OCI-LY1 (cell line): ENCODE measurements around the gene LMTK2.

Experiments used
- H2AFZ ChIP-seq: fragments of 200-600 bp; sonication (generic), shearing (Covaris generic); 2 replicates; pipeline ENCODE4 v1.6.0; 2014; ENCODE audit warnings: antibody characterized with exemption, mild to moderate bottlenecking, low read length
- H3F3A ChIP-seq: fragments of 200-600 bp; sonication (generic), shearing (Covaris generic); 2 replicates; pipeline ENCODE4 v1.6.0; 2014; ENCODE audit warnings: mild to moderate bottlenecking, antibody characterized with exemption, low read length, moderate library complexity; ENCODE audit not compliant: insufficient read depth
- H3K27ac ChIP-seq: fragments of 200-600 bp; sonication (generic); 2 replicates; pipeline ENCODE4 v1.5.1; 2014; ENCODE audit warnings: low read length, mixed run types, mild to moderate bottlenecking, low read depth; ENCODE audit not compliant: poor library complexity, severe bottlenecking
- H3K27me3 ChIP-seq: fragments of 200-600 bp; sonication (generic); 2 replicates; pipeline ENCODE4 v1.6.0; 2014; ENCODE audit warnings: antibody characterized with exemption, mild to moderate bottlenecking, low read length, moderate library complexity; ENCODE audit not compliant: insufficient read depth
- H3K36me3 ChIP-seq: fragments of 200-600 bp; sonication (generic); 2 replicates; pipeline ENCODE4 v1.6.1; 2014; ENCODE audit warnings: mild to moderate bottlenecking, antibody characterized with exemption, low read length, moderate library complexity, mixed read lengths; ENCODE audit not compliant: insufficient read depth
- H3K4me1 ChIP-seq: fragments of 200-600 bp; sonication (generic); 2 replicates; pipeline ENCODE4 v1.5.1; 2014; ENCODE audit warnings: mild to moderate bottlenecking, low read length, moderate library complexity; ENCODE audit not compliant: insufficient read depth, severe bottlenecking
- H3K4me2 ChIP-seq: fragments of 200-600 bp; sonication (generic), shearing (Covaris generic); 2 replicates; pipeline ENCODE4 v1.6.1; 2014; ENCODE audit warnings: low read length
- H3K4me3 ChIP-seq: fragments of 200-600 bp; sonication (generic); 2 replicates; pipeline ENCODE4 v1.5.1; 2014; ENCODE audit warnings: low read length, low read depth, mild to moderate bottlenecking, mixed read lengths; ENCODE audit not compliant: poor library complexity, severe bottlenecking
- H3K79me2 ChIP-seq: fragments of 200-600 bp; shearing (Covaris generic); 2 replicates; pipeline ENCODE4 v1.6.1; 2016; ENCODE audit warnings: mixed run types, low read length, mixed read lengths; ENCODE audit not compliant: insufficient read depth
- H3K9ac ChIP-seq: fragments of 200-600 bp; sonication (generic), shearing (Covaris generic); 2 replicates; pipeline ENCODE4 v1.6.1; 2014; ENCODE audit warnings: mild to moderate bottlenecking, low read length, mixed read lengths
- H3K9me2 ChIP-seq: fragments of 200-600 bp; sonication (generic), shearing (Covaris generic); 2 replicates; pipeline ENCODE4 v1.6.1; 2014; ENCODE audit warnings: low read depth, mild to moderate bottlenecking, low read length, mixed read lengths
- H3K9me3 ChIP-seq: fragments of 200-600 bp; shearing (Covaris generic); 2 replicates; pipeline ENCODE4 v1.6.1; 2014; ENCODE audit warnings: low read length, mixed read lengths
- H4K20me1 ChIP-seq: fragments of 200-600 bp; sonication (generic), shearing (Covaris generic); 2 replicates; pipeline ENCODE4 v1.6.0; 2016; ENCODE audit warnings: mild to moderate bottlenecking, low read length; ENCODE audit not compliant: insufficient read depth
- EZH2 ChIP-seq: fragments of 200-600 bp; sonication (generic), shearing (Covaris generic); IDR thresholded peaks from 2 replicates; pipeline ENCODE4 v1.8.0; 2017; ENCODE audit warnings: borderline replicate concordance, mixed run types, mild to moderate bottlenecking, antibody characterized with exemption, low read length, moderate library complexity, mixed read lengths
- TF ChIP-seq, protein P1 (sequence below): fragments of 200-600 bp; sonication (generic), shearing (Covaris generic); IDR thresholded peaks from 2 replicates; pipeline ENCODE4 v1.5.1; 2017; ENCODE audit warnings: mild to moderate bottlenecking, antibody characterized with exemption, low read length, moderate library complexity, mixed read lengths

LMTK2 gene

GRCh38 chr7:98192781-98193457, 86.3 kb downstream of the LMTK2 start:
- peaks cover 13% of the 10 kb centered on the region for H3K9me3 ChIP-seq
- peaks cover 72% of the 10 kb centered on the region for H3K36me3 ChIP-seq
- no peaks in the 10 kb centered on the region for H3K79me2 ChIP-seq
- no peak overlapping the region for H3K4me2 ChIP-seq
- no peaks in the 10 kb centered on the region for H3F3A ChIP-seq
- H3K9ac ChIP-seq = no peak overlapping the region
- H4K20me1 ChIP-seq = no peaks in the 10 kb centered on the region
- H3K4me3 ChIP-seq = no peak overlapping the region
- no peak overlapping the region for H3K27ac ChIP-seq
- no peaks in the 10 kb centered on the region for H3K27me3 ChIP-seq
- no peaks in the 10 kb centered on the region for H3K9me2 ChIP-seq
- H2AFZ ChIP-seq = no peak overlapping the region
- H3K4me1 ChIP-seq = no peaks in the 10 kb centered on the region
- no peak for TF ChIP-seq EZH2
- TF ChIP-seq, protein P1, sequence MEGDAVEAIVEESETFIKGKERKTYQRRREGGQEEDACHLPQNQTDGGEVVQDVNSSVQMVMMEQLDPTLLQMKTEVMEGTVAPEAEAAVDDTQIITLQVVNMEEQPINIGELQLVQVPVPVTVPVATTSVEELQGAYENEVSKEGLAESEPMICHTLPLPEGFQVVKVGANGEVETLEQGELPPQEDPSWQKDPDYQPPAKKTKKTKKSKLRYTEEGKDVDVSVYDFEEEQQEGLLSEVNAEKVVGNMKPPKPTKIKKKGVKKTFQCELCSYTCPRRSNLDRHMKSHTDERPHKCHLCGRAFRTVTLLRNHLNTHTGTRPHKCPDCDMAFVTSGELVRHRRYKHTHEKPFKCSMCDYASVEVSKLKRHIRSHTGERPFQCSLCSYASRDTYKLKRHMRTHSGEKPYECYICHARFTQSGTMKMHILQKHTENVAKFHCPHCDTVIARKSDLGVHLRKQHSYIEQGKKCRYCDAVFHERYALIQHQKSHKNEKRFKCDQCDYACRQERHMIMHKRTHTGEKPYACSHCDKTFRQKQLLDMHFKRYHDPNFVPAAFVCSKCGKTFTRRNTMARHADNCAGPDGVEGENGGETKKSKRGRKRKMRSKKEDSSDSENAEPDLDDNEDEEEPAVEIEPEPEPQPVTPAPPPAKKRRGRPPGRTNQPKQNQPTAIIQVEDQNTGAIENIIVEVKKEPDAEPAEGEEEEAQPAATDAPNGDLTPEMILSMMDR = no peak

GRCh38 chr7:98193474-98194180, 87.0 kb downstream of the LMTK2 start:
- no peak overlapping the region for H3K4me2 ChIP-seq
- H3K9ac ChIP-seq = no peak overlapping the region
- no peak for TF ChIP-seq EZH2
- TF ChIP-seq, protein P1 = no peak
- H3K36me3 ChIP-seq = peaks cover 72% of the 10 kb centered on the region
- H3K9me3 ChIP-seq = peaks cover 11% of the 10 kb centered on the region; the same call in 1 of the 2 replicates
- no peak overlapping the region for H3K27ac ChIP-seq
- no peaks in the 10 kb centered on the region for H3K4me1 ChIP-seq
- no peaks in the 10 kb centered on the region for H3K79me2 ChIP-seq
- H3K9me2 ChIP-seq = no peaks in the 10 kb centered on the region
- H4K20me1 ChIP-seq = no peaks in the 10 kb centered on the region
- H3K27me3 ChIP-seq = no peaks in the 10 kb centered on the region
- H3K4me3 ChIP-seq = no peak overlapping the region
- no peak overlapping the region for H2AFZ ChIP-seq
- no peaks in the 10 kb centered on the region for H3F3A ChIP-seq

DNA sequence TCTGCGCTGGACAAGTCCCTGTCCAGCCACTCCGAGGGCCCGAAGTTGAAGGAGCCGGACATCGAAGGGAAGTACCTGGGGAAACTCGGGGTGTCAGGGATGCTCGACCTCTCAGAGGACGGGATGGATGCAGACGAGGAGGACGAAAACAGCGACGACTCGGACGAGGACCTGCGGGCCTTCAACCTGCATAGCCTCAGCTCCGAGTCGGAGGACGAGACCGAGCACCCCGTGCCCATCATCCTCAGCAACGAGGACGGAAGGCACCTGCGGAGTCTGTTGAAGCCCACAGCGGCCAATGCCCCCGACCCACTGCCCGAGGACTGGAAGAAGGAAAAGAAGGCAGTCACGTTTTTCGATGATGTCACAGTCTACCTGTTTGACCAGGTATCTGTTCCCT, 87.5 kb downstream of the LMTK2 start:
- no peak overlapping the region for H3K27ac ChIP-seq

More for the DNA sequence above, 87.5 kb downstream of the LMTK2 start:
- Histone ChIP-seq H4K20me1 (no peaks in the 10 kb centered on the region), H3K9ac (no peak overlapping the region), H3K4me1 (no peaks in the 10 kb centered on the region), H3K9me3 (peaks cover 6% of the 10 kb centered on the region; the same call in 1 of the 2 replicates), H2AFZ (no peak overlapping the region), H3K36me3 (peaks cover 67% of the 10 kb centered on the region), H3K79me2 (no peaks in the 10 kb centered on the region), H3K4me2 (no peak overlapping the region), H3F3A (no peaks in the 10 kb centered on the region), H3K4me3 (no peak overlapping the region), H3K27me3 (no peaks in the 10 kb centered on the region), H3K9me2 (no peaks in the 10 kb centered on the region)
- TF ChIP-seq, protein P1 = no peak
- TF ChIP-seq EZH2 = no peak
